ENCODE results near the gene RNH1.
"Not testable (repeated sequence)": the region's sequence is repeated elsewhere in the genome, so short reads cannot be mapped to it uniquely, and the experiment has no call there.

RNH1 gene

GRCh38 chr11:477052-477715 is 29.9 kb downstream of the RNH1 start:
- DNase-seq (ENCODE audit: low read depth): no peak

GRCh38 chr11:476416-476815 is 30.6 kb downstream of the RNH1 start:
- no peak for DNase-seq (ENCODE audit: low read depth)

GRCh38 chr11:475941-476340 is 31.1 kb downstream of the RNH1 start:
- DNase-seq (ENCODE audit: low read depth): no peak

GRCh38 chr11:474914-475506 is 32.0 kb downstream of the RNH1 start:
- no peak for DNase-seq (ENCODE audit: low read depth)

- no peak for DNase-seq (ENCODE audit: low read depth)
Observed at GRCh38 chr11:473962-474785, 32.9 kb downstream of the RNH1 start.

GRCh38 chr11:473415-473814 is 33.6 kb downstream of the RNH1 start:
- no peak for DNase-seq (ENCODE audit: low read depth)

- DNase-seq (ENCODE audit: low read depth): no peak
Observed at GRCh38 chr11:472816-473215, 34.2 kb downstream of the RNH1 start.

GRCh38 chr11:472272-472671 is 34.8 kb downstream of the RNH1 start:
- DNase-seq (ENCODE audit: low read depth): no peak

- no peak for DNase-seq (ENCODE audit: low read depth)
Observed at GRCh38 chr11:471468-472145, 35.4 kb downstream of the RNH1 start.

- DNase-seq (ENCODE audit: low read depth): no peak
Observed at GRCh38 chr11:469684-470560, 37.1 kb downstream of the RNH1 start.

- not testable (repeated sequence) for DNase-seq (ENCODE audit: low read depth)
Observed at GRCh38 chr11:469026-469683, 37.9 kb downstream of the RNH1 start.

GRCh38 chr11:468493-468892 is 38.5 kb downstream of the RNH1 start:
- DNase-seq (ENCODE audit: low read depth): no peak

GRCh38 chr11:468036-468435 is 39.0 kb downstream of the RNH1 start:
- no peak for DNase-seq (ENCODE audit: low read depth)

GRCh38 chr11:465896-466530 is 41.0 kb downstream of the RNH1 start:
- DNase-seq (ENCODE audit: low read depth): no peak

GRCh38 chr11:464316-464715 is 42.7 kb downstream of the RNH1 start:
- no peak for DNase-seq (ENCODE audit: low read depth)

GRCh38 chr11:462107-462890 is 44.7 kb downstream of the RNH1 start:
- no peak for DNase-seq (ENCODE audit: low read depth)

- no peak for DNase-seq (ENCODE audit: low read depth)
Observed at GRCh38 chr11:461626-462025, 45.4 kb downstream of the RNH1 start.

- no peak for DNase-seq (ENCODE audit: low read depth)
Observed at GRCh38 chr11:460331-461199, 46.5 kb downstream of the RNH1 start.

Measured in stimulated activated CD8-positive, alpha-beta memory T cell treated with anti-CD3 and anti-CD28 coated beads, Interleukin-15, amount 100 ng/mL, for 24 hours (primary cell).